Measurements from ENCODE around the gene HHLA2.

DNA sequence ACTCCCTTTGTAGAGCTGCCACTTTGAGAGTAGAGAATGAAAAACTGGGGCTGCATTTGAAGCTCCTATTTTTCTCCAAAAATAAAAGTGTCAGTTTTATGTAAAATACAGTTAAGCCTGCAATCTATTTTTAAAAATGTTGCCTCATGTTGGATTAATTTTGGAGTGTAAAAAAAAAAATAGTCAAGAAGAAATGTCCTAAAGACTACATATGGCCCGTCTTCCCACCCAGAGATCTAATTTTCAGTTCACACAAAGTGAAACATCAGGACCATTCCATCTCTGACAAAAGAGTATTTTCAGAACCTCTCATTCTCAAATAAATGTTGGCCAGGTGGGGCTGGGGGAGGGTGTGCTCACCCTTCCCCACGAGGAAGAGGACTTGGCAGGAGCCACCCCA lies 62.7 kb downstream of the HHLA2 start:
- TF ChIP-seq CTCF (IDR thresholded peaks at IDR 0.05; ENCODE audit: low read depth, low read length) (no peak), POLR2A (IDR thresholded peaks at IDR 0.05; ENCODE audit: extremely low read depth, insufficient read length) (no peak), MYC (IDR thresholded peaks at IDR 0.05; ENCODE audit: low read depth, low read length) (no peak)
- TF ChIP-seq, protein P1, sequence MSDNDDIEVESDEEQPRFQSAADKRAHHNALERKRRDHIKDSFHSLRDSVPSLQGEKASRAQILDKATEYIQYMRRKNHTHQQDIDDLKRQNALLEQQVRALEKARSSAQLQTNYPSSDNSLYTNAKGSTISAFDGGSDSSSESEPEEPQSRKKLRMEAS (IDR thresholded peaks at IDR 0.05; ENCODE audit: low read depth, low read length) = no peak

Measured in NB4 (cell line).